Tracheal epithelial cell (primary cell): ENCODE data around the gene ING1. TPM values are rescaled to one million over a fixed set of nuclear protein-coding genes. Genes with fewer than 3 reads are reported as not detected.

ENCODE experiments used
- total RNA-seq: library from RNA; depleted of rRNA; stranded (reverse); fragments of >200 nt; gene quantifications from 2 replicates; pipeline ENCODE4 v1.2.1, GENCODE V29; 2014

The ING1 gene
- 6.2 and 8.4 TPM in 2 replicates for total RNA-seq

GRCh38 chr13:110713642-110713952 lies at the start of gene ING1:
ING1 (plus strand) TSS chr13:110713700; CDS start chr13:110714150, 450 bp downstream.

GRCh38 chr13:110705826-110706569 lies 7.5 kb upstream of the ING1 start, which contains the start of gene CARS2:
CARS2 (minus strand) TSS chr13:110706116; CDS start chr13:110706093, 23 bp downstream.

Other genes starting within 250 kb of the ING1 start
- gene RAB20, start 152.0 kb upstream of the ING1 start, total RNA-seq: 9.6 and 10.1 TPM in 2 replicates
- gene NAXD, start 98.2 kb upstream of the ING1 start, total RNA-seq: 13.3 and 15.3 TPM in 2 replicates
- gene CARS2, start 7.6 kb upstream of the ING1 start, total RNA-seq: 116 and 473 TPM in 2 replicates
- gene ANKRD10, start 201.4 kb downstream of the ING1 start, total RNA-seq: 32.3 and 39.9 TPM in 2 replicates